GM21367 (cell line): Measurements from ENCODE around the gene SFRP2.

Source experiments
- ATAC-seq: cut with Tn5 transposase; IDR thresholded peaks from one replicate; pipeline ENCODE4 v1.9.1; 2021; ENCODE audit not compliant: unreplicated experiment

Gene SFRP2

DNA sequence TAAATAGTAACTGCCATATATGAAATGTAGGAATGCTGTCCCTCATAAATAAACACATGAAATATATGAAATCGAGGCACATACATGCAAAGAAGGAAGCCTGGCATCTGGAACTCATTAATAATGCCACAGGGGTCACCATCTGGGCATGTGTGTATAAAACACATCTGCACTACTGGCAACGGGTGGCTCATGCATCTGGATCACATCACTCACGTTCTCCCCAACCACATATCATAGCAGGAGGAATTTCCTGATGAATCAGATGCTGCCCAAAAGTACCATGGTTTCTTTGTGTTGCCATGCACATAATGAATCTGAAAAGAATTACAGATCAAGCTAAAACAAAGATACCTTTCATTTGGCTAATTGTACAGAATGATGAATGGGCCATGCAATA lies 57.6 kb downstream of the SFRP2 start:
- no peak for ATAC-seq
